HepG2 (cell line): ENCODE measurements around the gene SIRPB2. TPM values are rescaled to one million over a fixed set of nuclear protein-coding genes. Genes with fewer than 3 reads are reported as not detected.

Experiments
- ARNT ChIP-seq: fragments of 450-650 bp; IDR thresholded peaks from 2 replicates; pipeline ENCODE4 v1.6.1; 2017
- CBX1 ChIP-seq: IDR thresholded peaks from one replicate; pipeline ENCODE4 v1.6.1; 2016; ENCODE audit warnings: antibody characterized with exemption, low read depth
- CREB3 ChIP-seq: sonication (generic); formaldehyde crosslinking; IDR thresholded peaks from 2 replicates; pipeline ENCODE4 v1.5.0; 2020; ENCODE audit warnings: missing genetic modification reagents
- HMG20B ChIP-seq: conservative IDR thresholded peaks from 2 replicates; pipeline ENCODE4 v1.6.1; 2016; ENCODE audit warnings: missing genetic modification reagents, missing compliant biosample characterization
- MED1 ChIP-seq: sonication (generic); formaldehyde crosslinking; IDR thresholded peaks from 2 replicates; pipeline ENCODE4 v1.4.0; 2020; ENCODE audit warnings: missing genetic modification reagents
- MYNN ChIP-seq: sonication (generic); formaldehyde crosslinking; IDR thresholded peaks from 2 replicates; pipeline ENCODE4 v1.4.0; 2020; ENCODE audit warnings: mild to moderate bottlenecking, low read depth, missing genetic modification reagents
- NFE2 ChIP-seq: sonication (generic); formaldehyde crosslinking; IDR thresholded peaks from 2 replicates; pipeline ENCODE4 v1.4.0; 2020; ENCODE audit warnings: missing genetic modification reagents
- NR2C2 ChIP-seq: sonication (generic); formaldehyde crosslinking; IDR thresholded peaks from 2 replicates; pipeline ENCODE4 v1.4.0; 2020; ENCODE audit warnings: missing genetic modification reagents, mild to moderate bottlenecking, moderate library complexity, borderline replicate concordance
- PHB2 ChIP-seq: fragments of 450-650 bp; IDR thresholded peaks from 2 replicates; pipeline ENCODE4 v1.6.1; 2018; ENCODE audit not compliant: partially characterized antibody
- PLRG1 ChIP-seq: fragments of 450-650 bp; conservative IDR thresholded peaks from 2 replicates; pipeline ENCODE4 v1.6.1; 2016
- RAD21 ChIP-seq: fragments of 450-650 bp; formaldehyde crosslinking; IDR thresholded peaks from 2 replicates; pipeline ENCODE4 v1.5.0; 2020; ENCODE audit warnings: mild to moderate bottlenecking
- SIX4 ChIP-seq: sonication (generic); formaldehyde crosslinking; IDR thresholded peaks from 2 replicates; pipeline ENCODE4 v1.4.0; 2020; ENCODE audit warnings: missing genetic modification reagents
- SNAI1 ChIP-seq: sonication (generic); formaldehyde crosslinking; IDR thresholded peaks from 2 replicates; pipeline ENCODE4 v1.5.0; 2020; ENCODE audit warnings: mild to moderate bottlenecking, missing genetic modification reagents, borderline replicate concordance
- SP4 ChIP-seq: sonication (generic); formaldehyde crosslinking; IDR thresholded peaks from 2 replicates; pipeline ENCODE4 v1.8.1; 2023; ENCODE audit warnings: mild to moderate bottlenecking, missing genetic modification reagents
- ZFP36L2 ChIP-seq: sonication (generic); formaldehyde crosslinking; IDR thresholded peaks from 2 replicates; pipeline ENCODE4 v1.4.0; 2020; ENCODE audit warnings: missing genetic modification reagents
- ZNF121 ChIP-seq: sonication (generic); formaldehyde crosslinking; IDR thresholded peaks from 2 replicates; pipeline ENCODE4 v1.5.0; 2020; ENCODE audit warnings: mild to moderate bottlenecking, missing genetic modification reagents
- ZNF530 ChIP-seq: sonication (generic); formaldehyde crosslinking; IDR thresholded peaks from 2 replicates; pipeline ENCODE4 v1.5.0; 2020; ENCODE audit warnings: low read depth, mild to moderate bottlenecking, missing genetic modification reagents
- polyA plus RNA-seq, 8 experiments: library from polyadenylated mRNA; depleted of rRNA in 3 of 8; stranded (reverse) in 7 of 8; unstranded in 1 of 8; fragments of >200 nt; fragmentation: Illumina TruSeq in 4 of 8; extraction: Trizol in 4 of 8; gene quantifications; 2 replicates each; pipeline versions ENCODE4 v1.2.1 to v1.2.3, GENCODE V29; 2011 to 2016; ENCODE audit warnings: low read depth in 4 of 8, missing spikeins in 1 of 8, mixed read lengths in 1 of 8; ENCODE audit not compliant: insufficient read depth in 1 of 8
- total RNA-seq, 5 experiments: library from RNA; depleted of rRNA; stranded (reverse); fragments of >200 nt; fragmentation: Illumina TruSeq; extraction: Trizol; gene quantifications; 2 replicates each; pipeline ENCODE4 v1.2.3, GENCODE V29; 2016; ENCODE audit warnings: low read depth in 1 of 5
- TF ChIP-seq, protein P1 (sequence below): sonication (generic); formaldehyde crosslinking; IDR thresholded peaks from 2 replicates; pipeline ENCODE4 v1.9.0; 2021; ENCODE audit warnings: mild to moderate bottlenecking, missing genetic modification reagents
- TF ChIP-seq, protein P2 (sequence below), 2 experiments: sonication (generic) in 1 of 2; formaldehyde crosslinking in 1 of 2; IDR thresholded peaks; 2 replicates each; pipeline versions ENCODE4 v1.4.0 to v1.6.1; 2018 to 2020; ENCODE audit warnings: missing genetic modification reagents in 2 of 2, borderline replicate concordance in 1 of 2, low read depth in 1 of 2, mild to moderate bottlenecking in 1 of 2, missing biosample characterization in 1 of 2
- TF ChIP-seq, protein P3 (sequence below): fragments of 450-650 bp; IDR thresholded peaks from 2 replicates; pipeline ENCODE4 v1.6.1; 2017

The SIRPB2 gene
- total and polyA plus RNA-seq, 2 of the 13 experiments (the other 11 are each of a cell fraction or from before 2014, with no cell fraction given): not detected

- TF ChIP-seq, protein P1, sequence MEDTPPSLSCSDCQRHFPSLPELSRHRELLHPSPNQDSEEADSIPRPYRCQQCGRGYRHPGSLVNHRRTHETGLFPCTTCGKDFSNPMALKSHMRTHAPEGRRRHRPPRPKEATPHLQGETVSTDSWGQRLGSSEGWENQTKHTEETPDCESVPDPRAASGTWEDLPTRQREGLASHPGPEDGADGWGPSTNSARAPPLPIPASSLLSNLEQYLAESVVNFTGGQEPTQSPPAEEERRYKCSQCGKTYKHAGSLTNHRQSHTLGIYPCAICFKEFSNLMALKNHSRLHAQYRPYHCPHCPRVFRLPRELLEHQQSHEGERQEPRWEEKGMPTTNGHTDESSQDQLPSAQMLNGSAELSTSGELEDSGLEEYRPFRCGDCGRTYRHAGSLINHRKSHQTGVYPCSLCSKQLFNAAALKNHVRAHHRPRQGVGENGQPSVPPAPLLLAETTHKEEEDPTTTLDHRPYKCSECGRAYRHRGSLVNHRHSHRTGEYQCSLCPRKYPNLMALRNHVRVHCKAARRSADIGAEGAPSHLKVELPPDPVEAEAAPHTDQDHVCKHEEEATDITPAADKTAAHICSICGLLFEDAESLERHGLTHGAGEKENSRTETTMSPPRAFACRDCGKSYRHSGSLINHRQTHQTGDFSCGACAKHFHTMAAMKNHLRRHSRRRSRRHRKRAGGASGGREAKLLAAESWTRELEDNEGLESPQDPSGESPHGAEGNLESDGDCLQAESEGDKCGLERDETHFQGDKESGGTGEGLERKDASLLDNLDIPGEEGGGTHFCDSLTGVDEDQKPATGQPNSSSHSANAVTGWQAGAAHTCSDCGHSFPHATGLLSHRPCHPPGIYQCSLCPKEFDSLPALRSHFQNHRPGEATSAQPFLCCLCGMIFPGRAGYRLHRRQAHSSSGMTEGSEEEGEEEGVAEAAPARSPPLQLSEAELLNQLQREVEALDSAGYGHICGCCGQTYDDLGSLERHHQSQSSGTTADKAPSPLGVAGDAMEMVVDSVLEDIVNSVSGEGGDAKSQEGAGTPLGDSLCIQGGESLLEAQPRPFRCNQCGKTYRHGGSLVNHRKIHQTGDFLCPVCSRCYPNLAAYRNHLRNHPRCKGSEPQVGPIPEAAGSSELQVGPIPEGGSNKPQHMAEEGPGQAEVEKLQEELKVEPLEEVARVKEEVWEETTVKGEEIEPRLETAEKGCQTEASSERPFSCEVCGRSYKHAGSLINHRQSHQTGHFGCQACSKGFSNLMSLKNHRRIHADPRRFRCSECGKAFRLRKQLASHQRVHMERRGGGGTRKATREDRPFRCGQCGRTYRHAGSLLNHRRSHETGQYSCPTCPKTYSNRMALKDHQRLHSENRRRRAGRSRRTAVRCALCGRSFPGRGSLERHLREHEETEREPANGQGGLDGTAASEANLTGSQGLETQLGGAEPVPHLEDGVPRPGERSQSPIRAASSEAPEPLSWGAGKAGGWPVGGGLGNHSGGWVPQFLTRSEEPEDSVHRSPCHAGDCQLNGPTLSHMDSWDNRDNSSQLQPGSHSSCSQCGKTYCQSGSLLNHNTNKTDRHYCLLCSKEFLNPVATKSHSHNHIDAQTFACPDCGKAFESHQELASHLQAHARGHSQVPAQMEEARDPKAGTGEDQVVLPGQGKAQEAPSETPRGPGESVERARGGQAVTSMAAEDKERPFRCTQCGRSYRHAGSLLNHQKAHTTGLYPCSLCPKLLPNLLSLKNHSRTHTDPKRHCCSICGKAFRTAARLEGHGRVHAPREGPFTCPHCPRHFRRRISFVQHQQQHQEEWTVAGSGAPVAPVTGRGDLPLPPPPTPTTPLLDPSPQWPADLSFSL (CRISPR knock-in tag): no peak
- TF ChIP-seq, protein P2, sequence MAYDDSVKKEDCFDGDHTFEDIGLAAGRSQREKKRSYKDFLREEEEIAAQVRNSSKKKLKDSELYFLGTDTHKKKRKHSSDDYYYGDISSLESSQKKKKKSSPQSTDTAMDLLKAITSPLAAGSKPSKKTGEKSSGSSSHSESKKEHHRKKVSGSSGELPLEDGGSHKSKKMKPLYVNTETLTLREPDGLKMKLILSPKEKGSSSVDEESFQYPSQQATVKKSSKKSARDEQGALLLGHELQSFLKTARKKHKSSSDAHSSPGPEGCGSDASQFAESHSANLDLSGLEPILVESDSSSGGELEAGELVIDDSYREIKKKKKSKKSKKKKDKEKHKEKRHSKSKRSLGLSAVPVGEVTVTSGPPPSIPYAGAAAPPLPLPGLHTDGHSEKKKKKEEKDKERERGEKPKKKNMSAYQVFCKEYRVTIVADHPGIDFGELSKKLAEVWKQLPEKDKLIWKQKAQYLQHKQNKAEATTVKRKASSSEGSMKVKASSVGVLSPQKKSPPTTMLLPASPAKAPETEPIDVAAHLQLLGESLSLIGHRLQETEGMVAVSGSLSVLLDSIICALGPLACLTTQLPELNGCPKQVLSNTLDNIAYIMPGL (CRISPR knock-in tag; IDR thresholded peaks at IDR 0.05; ENCODE audit: borderline replicate concordance in 1 of 2, low read depth in 1 of 2): peak; percentile 97 to 100
- TF ChIP-seq NFE2 (CRISPR knock-in tag) (peak; percentile 27; the same call in 1 of the 2 replicates), RAD21 (CRISPR knock-in tag) (peak; percentile 93), NR2C2 (CRISPR knock-in tag) (peak; percentile 92), CREB3 (CRISPR knock-in tag) (peak; percentile 96), CBX1 (peak; percentile 99), SIX4 (CRISPR knock-in tag) (peak; percentile 82; the same call in 1 of the 2 replicates), PHB2 (no peak), HMG20B (CRISPR knock-in tag) (peak; percentile 78), ZNF530 (peak; percentile 95), ZFP36L2 (no peak; the same call in 1 of the 2 replicates), ARNT (no peak), ZNF121 (CRISPR knock-in tag) (peak; percentile 71; the same call in 1 of the 2 replicates), MYNN (CRISPR knock-in tag) (peak; percentile 96), MED1 (CRISPR knock-in tag) (peak; percentile 94), SNAI1 (CRISPR knock-in tag) (no peak), SP4 (CRISPR knock-in tag) (peak; percentile 98), PLRG1 (no peak)
- TF ChIP-seq, protein P3, sequence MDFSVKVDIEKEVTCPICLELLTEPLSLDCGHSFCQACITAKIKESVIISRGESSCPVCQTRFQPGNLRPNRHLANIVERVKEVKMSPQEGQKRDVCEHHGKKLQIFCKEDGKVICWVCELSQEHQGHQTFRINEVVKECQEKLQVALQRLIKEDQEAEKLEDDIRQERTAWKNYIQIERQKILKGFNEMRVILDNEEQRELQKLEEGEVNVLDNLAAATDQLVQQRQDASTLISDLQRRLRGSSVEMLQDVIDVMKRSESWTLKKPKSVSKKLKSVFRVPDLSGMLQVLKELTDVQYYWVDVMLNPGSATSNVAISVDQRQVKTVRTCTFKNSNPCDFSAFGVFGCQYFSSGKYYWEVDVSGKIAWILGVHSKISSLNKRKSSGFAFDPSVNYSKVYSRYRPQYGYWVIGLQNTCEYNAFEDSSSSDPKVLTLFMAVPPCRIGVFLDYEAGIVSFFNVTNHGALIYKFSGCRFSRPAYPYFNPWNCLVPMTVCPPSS: no peak
Observed at GRCh38 chr20:1466211-1467081, 24.8 kb downstream of the SIRPB2 start, which contains the start of gene NSFL1C (continued).
